ENCODE data around the gene ACBD7.

GRCh38 chr10:15084502-15084922, 4.1 kb downstream of the ACBD7 start:
- TF ChIP-seq EZH2 (IDR thresholded peaks at IDR 0.05) (no peak), POLR2AphosphoS5 (IDR thresholded peaks at IDR 0.05; ENCODE audit: borderline replicate concordance, low read depth, low read length) (no peak)

All from SK-N-MC (cell line).